Glomerular endothelial cell (primary cell): ENCODE data around the gene SASH1. TPM values are rescaled to one million over a fixed set of nuclear protein-coding genes. Genes with fewer than 3 reads are reported as not detected.
A peak's percentile ranks its signal among the peaks of the same experiment; 100 is the strongest.

Experiments
- DNase-seq: peaks from one replicate; pipeline ENCODE4 v3.0.0-alpha.2; 2011; ENCODE audit warnings: low read depth, low spot score; ENCODE audit errors: extremely low read depth
- total RNA-seq: library from RNA; depleted of rRNA; stranded (reverse); fragments of >200 nt; gene quantifications from 2 replicates; pipeline ENCODE4 v1.2.3, GENCODE V29; 2015

SASH1 gene
- total RNA-seq, 1 donor from 2014 or later = 136 TPM

- DNase-seq = no peak
Measured at GRCh38 chr6:148535381-148535780, 192.7 kb downstream of the SASH1 start.

GRCh38 chr6:148535976-148536375, 193.3 kb downstream of the SASH1 start:
- no peak for DNase-seq

DNA sequence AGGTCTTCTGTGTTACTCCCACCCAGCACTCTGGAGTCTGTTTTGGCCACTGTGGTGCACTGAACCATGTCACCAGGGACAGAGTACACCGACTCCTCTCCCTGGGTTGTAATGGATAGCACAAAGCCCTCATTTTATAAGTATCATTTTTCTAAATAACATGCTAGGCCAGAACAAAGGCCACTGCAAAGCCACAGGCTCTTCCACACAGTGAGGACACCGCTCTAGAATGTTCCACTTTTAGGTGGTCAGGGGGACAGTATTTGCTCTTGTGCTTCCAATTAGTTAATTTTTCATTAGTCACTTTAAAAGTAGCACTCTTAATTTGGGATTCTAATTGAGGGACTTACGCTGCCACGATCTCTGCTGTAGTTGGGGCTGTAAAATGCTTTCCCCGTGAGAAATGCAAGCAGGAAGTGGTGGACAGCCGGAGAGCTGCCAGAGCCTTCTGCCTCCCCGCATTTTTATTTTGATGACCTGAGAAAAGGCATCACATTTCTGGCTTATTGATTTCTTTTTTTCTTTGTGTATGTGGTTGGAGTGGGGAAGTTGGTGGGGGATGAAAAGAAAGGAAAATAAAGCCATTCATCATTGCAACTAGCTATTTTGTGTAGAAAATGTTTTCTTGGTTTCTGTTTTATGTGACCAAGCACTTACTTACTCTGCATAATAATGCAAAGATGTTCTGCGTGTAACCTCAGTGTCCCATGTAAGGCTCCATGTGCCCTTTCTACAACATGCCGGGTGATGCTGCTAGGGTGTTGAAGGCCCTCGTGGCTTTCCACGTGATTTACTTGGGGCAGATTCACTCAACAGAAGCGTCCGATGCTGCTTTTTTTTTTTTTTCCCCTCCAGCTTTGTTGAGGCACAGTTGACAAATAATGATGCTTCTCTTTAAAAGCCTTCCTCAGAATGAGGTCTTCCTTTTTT, 195.9 kb downstream of the SASH1 start:
- DNase-seq = no peak

DNA sequence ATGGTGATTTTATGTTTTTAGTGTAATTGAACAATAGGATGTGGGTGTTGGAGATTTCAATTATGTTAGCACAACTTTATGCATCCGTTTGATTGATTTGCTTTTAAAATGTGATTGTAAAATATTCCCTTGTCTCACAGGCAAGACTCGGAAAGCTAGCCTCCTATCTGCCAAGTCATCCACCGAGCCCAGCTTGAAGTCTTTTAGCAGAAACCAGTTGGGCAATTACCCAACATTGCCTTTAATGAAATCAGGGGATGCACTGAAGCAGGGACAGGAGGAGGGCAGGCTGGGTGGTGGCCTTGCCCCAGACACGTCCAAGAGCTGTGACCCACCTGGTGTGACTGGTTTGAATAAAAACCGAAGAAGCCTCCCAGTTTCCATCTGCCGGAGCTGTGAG, 200.9 kb downstream of the SASH1 start:
- no peak for DNase-seq

DNA sequence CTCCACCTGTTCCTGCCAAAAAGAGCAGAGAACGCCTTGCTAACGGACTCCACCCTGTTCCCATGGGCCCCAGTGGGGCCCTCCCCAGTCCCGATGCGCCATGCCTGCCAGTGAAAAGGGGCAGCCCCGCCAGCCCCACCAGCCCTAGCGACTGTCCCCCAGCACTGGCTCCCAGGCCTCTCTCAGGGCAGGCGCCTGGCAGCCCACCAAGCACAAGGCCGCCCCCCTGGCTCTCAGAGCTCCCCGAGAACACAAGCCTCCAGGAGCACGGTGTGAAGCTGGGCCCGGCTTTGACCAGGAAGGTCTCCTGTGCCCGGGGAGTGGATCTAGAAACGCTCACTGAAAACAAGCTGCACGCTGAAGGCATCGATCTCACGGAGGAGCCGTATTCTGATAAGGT, 201.8 kb downstream of the SASH1 start:
- DNase-seq = no peak

DNA sequence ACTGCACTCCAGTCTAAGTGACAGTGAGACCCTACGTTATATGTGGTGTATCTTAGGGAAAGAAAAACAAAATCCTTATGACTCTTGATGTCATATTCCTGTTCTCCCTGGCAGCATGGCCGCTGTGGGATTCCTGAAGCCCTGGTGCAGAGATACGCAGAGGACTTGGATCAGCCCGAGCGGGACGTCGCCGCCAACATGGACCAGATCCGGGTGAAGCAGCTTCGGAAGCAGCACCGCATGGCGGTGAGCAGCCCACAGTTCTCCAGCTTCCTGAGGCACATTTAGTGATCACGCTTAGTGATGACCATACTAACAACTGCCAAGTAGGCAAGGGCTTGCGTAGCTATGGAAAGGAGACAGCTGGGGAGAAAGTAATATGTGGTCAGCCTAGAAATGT, 203.3 kb downstream of the SASH1 start:
- DNase-seq = no peak

DNA sequence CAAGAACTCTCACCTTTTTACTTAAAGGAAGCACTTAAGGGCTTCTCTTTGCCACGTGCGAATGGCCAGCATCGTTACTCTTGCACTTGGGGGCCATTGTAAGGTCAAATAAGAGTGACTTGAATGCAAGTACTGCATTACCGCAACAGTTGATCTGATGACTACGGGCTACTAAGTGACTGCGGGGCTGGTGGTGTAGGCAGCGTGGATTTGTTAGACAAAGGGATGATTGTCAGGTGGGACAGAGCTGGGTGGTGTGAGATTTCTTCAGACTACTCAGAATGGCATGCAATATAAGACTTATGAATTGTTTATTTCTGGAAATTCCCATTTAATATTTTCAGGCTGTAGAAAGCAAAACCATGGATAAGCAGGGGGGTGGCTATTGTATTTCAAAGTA, 204.5 kb downstream of the SASH1 start:
- no peak for DNase-seq

GRCh38 chr6:148548065-148548748, 205.6 kb downstream of the SASH1 start:
- no peak for DNase-seq

DNA sequence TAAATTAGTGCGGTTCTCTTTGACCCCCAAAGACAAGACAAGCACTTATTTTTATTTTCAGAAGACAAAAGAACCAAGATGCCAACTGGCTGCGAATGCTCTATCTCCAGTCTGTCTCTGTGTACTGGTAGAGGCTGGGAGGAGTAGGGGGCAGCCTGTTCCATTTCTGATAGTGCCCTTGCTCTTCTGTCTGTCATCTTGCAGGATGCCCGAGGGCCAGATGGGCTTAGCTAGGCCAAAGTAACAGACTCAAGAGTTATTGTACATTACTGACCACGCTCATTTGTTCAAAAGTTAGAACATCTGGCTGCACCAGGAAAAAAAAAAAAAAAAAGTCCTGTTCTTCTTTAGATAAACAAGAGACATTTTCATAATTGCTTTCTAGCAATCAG, 206.1 kb downstream of the SASH1 start:
- DNase-seq = no peak

DNA sequence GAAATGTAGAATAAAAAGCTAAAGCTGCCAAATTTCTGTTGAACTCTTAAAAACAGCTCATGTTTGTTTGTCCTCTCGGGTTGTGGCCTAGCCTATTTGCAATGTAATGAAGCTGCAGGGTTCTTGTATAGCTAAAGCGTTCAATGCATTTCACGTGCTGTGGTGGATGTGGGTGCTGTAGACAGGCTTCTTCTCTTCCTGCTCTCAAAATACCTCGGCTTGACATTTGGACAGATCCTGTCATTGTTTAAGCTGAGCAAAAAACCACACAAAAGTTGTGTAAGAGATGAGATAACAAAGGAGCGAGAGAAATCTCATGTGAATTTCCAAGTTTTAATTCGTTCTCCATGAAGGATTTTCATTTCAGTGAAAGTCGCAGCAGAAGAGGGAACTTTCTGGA, 207.9 kb downstream of the SASH1 start:
- no peak for DNase-seq

DNA sequence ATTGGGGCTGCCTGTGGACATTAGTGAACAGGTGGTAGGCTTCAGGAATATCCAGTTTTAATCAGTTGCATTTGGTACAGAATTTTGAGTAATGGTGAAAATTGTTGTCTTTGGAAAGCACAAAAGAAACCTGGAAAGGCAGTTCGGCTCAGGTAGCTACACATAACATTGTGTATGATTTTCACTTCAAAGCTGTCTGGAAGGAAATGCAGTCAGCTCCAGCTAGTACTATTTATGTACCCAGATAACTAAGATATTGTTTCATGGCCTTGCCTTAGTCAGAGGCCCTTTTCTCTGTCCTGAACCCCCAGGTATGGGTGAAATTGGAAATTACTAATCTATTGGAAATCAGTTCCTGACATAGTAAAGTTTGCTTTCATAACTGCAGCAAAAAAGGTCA, 208.6 kb downstream of the SASH1 start:
- DNase-seq = no peak

DNA sequence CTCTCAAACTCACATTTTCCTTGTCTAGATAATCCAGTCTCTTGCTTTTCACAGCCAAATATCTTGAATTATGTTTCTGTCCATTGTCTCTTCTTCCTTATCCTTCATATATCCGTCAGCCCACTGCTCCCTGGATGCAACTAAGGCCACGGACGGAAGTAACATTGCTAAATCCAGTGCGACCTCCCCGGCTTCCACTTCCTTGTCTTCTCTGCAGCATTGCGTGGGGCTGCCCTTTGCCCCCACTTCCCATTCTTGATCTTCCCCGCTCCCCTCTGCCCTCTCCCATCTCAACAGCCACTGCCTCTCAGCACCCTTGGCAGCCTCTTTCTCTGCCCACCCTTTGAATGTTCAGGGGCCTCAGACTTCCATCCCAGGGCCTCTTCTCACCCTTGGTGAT, 213.8 kb downstream of the SASH1 start:
- DNase-seq = no peak

GRCh38 chr6:148557796-148558321, 215.2 kb downstream of the SASH1 start:
- DNase-seq = no peak

DNA sequence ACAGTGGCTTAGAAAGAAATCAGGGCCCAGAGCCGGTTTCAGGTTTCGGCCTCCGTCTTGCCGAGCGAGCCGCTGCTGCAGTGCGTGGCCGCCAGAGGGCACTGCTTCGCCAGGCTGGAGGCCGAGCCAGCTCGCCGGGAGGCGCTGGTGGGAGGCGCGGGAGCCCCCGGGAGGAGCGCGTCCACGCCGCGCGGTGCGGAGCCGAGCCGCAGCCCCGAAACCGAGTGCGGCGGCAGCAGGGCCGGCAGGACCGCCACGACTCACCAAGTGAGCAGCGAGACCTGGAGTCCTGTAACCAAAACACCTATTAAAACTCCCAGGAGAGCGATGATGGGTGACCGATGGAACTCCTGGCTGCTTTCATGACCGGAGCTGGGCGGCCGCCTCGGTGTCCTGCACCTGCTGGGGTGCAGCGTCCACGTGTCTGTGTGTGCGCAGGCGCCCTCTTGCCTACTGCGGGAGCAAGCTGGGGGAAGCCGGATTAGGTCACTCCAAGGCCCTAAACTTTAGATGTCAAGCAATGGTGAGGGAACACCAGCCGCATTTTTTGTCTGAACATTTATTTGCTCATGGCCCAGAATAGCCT, 217.3 kb downstream of the SASH1 start:
- DNase-seq = no peak

- no peak for DNase-seq
Measured at GRCh38 chr6:148561629-148562028, 219.0 kb downstream of the SASH1 start.

GRCh38 chr6:148563066-148563465, 220.4 kb downstream of the SASH1 start:
- DNase-seq = no peak

GRCh38 chr6:148564494-148565035, 221.9 kb downstream of the SASH1 start:
- DNase-seq = no peak

- no peak for DNase-seq
Measured at GRCh38 chr6:148565321-148565926, 222.8 kb downstream of the SASH1 start.

GRCh38 chr6:148565930-148566663, 223.5 kb downstream of the SASH1 start:
- peak; percentile 67 for DNase-seq
